ENCODE data around the gene ZNF592.

ZNF592 gene

GRCh38 chr15:84831028-84831427 is 82.6 kb downstream of the ZNF592 start:
- no peak for DNase-seq (ENCODE audit: low spot score)

- no peak for DNase-seq (ENCODE audit: low spot score)
Observed at GRCh38 chr15:84831613-84832012, 83.2 kb downstream of the ZNF592 start.

- no peak for DNase-seq (ENCODE audit: low spot score)
Observed at GRCh38 chr15:84832448-84833040, 84.2 kb downstream of the ZNF592 start.

- DNase-seq (ENCODE audit: low spot score), result no peak
Observed at GRCh38 chr15:84833447-84834228, 85.2 kb downstream of the ZNF592 start.

- DNase-seq (ENCODE audit: low spot score), result no peak
Observed at GRCh38 chr15:84834229-84834955, 86.0 kb downstream of the ZNF592 start.

- DNase-seq (ENCODE audit: low spot score), result no peak
Observed at GRCh38 chr15:84834969-84835368, 86.6 kb downstream of the ZNF592 start.

- DNase-seq (ENCODE audit: low spot score), result no peak
Observed at GRCh38 chr15:84835661-84836337, 87.4 kb downstream of the ZNF592 start.

GRCh38 chr15:84836844-84837243 is 88.5 kb downstream of the ZNF592 start:
- DNase-seq (ENCODE audit: low spot score), result no peak

- DNase-seq (ENCODE audit: low spot score), result no peak
Observed at GRCh38 chr15:84839714-84840113, 91.3 kb downstream of the ZNF592 start.

GRCh38 chr15:84840255-84840654 is 91.9 kb downstream of the ZNF592 start:
- DNase-seq (ENCODE audit: low spot score), result no peak

GRCh38 chr15:84840741-84841429 is 92.5 kb downstream of the ZNF592 start:
- DNase-seq (ENCODE audit: low spot score), result peak; percentile 73

- no peak for DNase-seq (ENCODE audit: low spot score)
Observed at GRCh38 chr15:84842781-84843180, 94.4 kb downstream of the ZNF592 start.

- DNase-seq (ENCODE audit: low spot score), result no peak
Observed at GRCh38 chr15:84844964-84845363, 96.6 kb downstream of the ZNF592 start.

GRCh38 chr15:84845631-84846030 is 97.2 kb downstream of the ZNF592 start:
- peak; percentile 39 for DNase-seq (ENCODE audit: low spot score)

GRCh38 chr15:84846269-84846668 is 97.9 kb downstream of the ZNF592 start:
- no peak for DNase-seq (ENCODE audit: low spot score)

GRCh38 chr15:84847382-84847781 is 99.0 kb downstream of the ZNF592 start:
- DNase-seq (ENCODE audit: low spot score), result no peak

- no peak for DNase-seq (ENCODE audit: low spot score)
Observed at GRCh38 chr15:84852212-84852611, 103.8 kb downstream of the ZNF592 start.

GRCh38 chr15:84855136-84855535 is 106.7 kb downstream of the ZNF592 start:
- DNase-seq (ENCODE audit: low spot score), result no peak

GRCh38 chr15:84855765-84856164 is 107.4 kb downstream of the ZNF592 start:
- DNase-seq (ENCODE audit: low spot score), result no peak

All from hepatic stellate cell (primary cell).